Dedifferentiated amniotic fluid mesenchymal stem cell (primary cell): ENCODE results near the gene KLC1.

Source experiments
- DNase-seq: peaks from one replicate; pipeline ENCODE4 v3.0.0-alpha.2; 2016; ENCODE audit errors: extremely low spot score

KLC1 gene

DNA sequence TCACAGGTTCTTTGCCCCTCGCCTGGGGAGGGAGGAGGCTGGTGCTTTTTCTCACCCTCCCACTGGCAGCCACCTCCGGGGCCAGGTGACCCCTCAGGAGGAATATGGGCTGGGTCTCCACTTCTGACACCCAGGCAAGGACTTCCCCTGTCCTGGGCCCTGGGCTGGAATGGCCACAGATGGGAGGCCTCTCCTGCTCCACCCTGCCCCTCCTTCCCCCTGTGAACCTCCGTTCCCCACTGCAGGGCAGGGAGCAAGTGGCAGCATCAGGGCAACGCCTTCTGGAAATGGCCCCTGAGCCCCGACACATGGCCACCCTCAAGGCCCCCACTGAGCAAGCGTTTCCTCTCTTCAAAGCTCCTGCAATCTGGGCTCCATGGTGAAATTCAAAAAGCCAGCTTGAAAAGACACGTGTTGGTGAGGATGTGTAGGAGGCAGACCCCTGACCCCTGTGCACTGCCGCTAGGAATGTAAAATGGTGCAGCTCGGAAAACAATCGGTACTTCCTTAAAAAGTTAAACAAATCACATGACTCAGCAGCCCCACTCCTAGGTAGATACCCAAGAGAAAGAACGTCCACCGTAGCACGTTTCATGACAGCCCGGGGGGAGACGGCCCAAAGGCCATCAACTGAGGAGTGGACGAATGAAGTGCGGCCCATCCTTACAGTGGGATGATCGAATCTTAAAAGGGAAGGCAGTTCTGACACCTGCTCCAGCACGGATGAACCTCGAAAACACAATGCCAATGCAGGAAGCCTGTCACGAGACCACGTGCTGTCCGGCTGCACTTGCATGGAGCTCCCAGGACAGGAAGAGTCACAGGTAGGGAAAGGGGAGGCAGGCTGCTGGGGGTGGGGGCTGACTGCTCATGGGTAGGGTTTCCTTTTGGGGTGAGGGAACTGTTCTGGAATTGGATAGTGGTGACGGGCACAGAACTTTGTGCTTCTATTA lies 74.7 kb downstream of the KLC1 start:
- no peak for DNase-seq

DNA sequence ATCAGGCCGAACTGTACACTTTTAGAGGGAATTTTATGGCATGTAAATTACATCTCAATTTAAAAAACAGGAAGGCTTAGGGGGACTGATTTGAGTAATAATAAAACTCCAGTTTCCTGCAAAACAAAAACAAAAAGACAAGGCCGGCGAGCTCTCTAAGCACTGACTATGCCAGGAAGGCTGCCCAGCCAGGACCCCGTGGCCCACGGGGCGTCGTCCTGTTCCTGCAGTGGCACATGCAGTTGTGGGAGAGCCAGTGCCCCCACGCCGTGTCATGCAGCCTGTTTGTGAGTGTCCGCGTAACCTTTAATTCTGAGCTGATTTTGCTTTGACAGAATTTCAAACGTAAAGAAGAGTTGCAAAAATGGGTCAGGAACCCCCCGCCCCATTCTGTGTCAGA lies 75.7 kb downstream of the KLC1 start:
- DNase-seq: no peak

DNA sequence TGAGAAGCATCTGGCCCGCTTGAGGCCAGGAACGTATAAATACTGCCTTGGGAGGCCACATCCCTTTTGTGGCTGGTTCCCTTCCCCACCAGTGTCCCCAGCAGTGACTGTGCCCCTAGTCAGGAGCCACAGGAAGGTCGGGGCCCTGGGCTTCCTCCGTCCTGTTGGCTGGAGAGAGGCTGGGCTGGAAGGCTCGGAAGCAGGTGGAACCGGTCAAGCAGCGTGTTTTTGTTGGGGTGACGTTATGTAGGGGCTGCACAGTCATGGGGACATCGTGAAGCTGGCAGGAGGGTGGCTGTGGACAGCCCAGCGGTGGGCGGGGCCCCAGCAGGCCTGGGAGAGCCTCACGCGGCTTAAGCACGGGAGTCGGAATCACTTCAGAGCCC lies 76.1 kb downstream of the KLC1 start:
- no peak for DNase-seq

DNA sequence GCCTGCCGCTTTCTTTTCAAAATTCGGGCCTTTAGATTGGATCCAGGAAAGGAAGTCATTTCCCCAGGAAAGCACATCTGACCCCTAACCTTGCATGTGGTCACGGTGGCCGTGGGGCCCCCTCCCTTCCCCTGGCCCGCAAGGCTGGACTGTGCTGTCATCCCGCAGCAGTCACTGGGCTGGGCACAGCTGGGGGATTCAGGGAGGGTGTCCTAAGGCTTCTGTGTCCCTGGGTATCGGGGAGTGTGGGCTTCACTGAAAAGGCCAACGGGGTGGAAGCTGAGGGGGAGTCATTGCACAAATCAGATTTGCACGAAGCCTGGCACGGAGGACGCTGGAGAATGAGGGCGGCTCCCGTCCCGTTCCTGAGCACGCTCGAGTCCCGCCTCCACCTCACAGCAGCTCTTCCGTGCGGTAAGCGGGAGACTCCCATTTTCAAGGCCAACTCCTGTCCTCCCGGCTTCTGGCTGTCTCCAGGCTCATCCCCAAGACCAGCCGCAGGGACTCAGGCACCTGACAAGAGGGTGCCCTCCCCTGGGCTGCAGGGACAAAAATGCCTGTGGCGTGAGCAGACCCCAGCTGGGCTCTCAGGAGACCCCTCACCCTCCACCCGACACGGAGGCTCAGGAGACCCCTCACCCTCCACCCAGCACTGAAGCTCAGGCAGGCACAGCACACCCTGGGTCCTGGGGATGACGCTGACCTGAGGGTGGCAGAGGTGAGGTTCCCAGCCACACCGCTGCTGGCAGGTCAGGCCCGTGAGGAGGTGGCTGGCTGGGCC lies 76.7 kb downstream of the KLC1 start:
- DNase-seq: no peak

DNA sequence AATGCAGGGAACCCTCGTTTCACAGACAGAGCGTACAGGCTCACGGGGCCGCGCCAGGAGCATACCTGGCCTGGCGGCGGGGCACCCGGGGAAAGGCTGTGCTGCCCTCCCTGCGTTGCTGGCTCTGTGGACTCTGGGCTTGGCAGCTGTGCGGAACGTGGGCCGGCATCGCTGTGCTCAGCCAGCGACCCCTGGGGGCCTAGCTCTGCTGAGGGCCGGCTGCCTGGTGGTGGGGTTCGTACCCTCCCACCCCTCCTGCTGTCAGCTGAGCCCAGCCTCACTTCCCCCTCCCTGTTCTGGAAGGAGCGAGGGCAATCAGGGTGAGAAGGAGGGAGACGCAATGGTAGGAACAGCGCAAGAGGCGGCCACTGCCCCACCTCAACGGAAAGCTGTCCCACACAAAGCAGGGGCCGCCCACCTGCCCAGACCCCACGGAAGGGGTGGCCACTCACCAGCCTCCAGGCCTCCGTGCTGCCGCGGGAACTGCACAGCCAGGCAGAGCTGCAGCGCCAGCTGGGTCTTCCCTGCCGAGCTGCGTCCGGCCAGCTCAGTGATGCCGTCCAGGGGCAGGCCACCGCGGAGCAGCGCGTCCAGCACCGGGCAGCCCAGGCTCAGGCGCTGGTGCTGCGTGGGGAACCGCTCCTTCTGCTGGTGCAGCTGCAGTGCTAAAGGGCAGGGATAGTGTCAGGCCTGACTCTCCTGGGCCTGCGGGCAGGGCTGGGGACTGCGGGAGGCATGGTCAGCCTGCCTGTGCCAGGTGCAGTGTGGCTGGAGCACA lies 77.7 kb downstream of the KLC1 start:
- DNase-seq: no peak

DNA sequence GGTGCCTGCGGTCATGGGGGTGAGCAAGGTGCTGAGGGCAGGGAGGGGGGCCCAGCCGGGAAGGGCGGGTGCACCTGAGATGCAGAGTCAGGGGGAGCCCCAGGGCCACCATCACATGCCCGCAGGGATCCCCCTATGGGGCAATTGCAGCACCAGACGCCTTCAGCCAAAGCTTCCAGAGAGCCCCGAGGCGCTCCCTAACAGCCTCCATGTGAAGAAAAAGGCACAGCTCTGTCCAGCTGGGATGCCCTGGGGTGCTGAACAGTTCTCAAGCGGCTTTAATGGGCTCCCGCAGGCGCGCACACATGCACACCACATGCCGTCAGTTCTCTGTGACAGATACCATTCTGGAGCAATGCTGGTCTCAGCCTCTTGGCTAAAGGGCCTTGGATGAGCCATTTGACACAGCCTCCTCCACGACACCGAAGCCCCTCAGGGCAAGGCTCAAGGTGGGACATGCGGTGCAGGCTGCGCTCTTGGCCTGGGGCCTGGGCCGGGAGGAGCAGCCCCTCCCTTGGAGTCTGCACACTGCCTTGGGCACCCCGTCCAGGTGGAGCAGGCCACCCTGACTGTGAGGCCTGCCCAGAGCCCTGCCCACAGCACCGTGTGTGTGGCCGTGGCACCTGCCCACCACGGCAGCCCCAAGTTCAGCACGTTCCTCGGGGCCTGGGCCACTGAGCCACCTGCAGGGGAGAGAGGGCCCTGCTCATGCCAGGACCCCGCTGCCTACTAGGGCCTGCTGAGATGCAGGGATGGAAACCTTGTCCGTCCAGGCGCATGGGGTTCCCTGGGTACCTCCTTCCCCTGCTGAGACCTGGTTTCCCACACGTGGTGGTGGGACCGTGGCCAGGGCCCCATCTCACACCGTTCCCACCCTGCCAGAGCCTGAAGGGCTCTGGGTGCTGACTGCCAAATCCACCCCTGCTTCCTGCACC lies 78.6 kb downstream of the KLC1 start:
- DNase-seq: no peak

DNA sequence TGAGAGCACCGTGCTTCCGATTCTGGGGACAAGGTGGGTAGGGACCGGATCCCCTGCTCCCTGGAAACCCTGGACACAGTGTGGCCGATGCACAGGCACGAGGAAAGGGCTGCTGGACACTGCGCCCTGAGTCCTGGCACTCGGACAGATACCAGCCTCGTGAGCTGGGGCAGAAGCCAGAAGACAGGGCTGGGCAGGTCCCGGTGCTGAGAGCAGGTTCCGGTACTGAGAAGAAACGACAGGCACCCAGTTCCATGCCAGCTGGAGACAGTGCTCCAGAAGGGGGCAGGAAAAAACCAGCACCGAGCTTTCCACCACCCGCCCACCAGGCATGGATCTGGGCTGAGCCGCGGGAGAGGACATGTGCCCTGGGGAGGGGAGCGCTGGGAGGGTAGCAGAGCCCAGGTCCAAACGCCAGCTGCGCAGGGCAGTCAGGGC lies 79.8 kb downstream of the KLC1 start:
- no peak for DNase-seq

DNA sequence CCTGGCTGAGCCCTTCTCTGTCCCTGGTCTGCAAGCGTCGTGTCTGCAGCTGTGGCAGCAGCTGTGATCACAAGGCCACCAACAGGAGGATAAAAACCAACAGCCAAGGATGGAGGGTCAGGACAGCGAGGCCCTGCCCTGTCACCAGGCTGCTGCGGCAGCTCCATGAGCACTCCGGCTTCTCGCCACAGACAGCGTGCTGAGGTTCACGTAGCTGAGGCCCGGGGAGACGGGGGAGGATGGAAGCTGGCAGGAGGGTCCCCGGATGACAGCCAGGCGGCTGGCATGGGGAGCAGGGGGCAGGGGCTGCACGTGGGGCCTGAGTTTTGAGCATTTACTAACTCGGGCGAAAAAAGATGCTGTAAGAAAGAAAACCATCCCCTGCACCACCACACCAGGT lies 80.8 kb downstream of the KLC1 start:
- no peak for DNase-seq

DNA sequence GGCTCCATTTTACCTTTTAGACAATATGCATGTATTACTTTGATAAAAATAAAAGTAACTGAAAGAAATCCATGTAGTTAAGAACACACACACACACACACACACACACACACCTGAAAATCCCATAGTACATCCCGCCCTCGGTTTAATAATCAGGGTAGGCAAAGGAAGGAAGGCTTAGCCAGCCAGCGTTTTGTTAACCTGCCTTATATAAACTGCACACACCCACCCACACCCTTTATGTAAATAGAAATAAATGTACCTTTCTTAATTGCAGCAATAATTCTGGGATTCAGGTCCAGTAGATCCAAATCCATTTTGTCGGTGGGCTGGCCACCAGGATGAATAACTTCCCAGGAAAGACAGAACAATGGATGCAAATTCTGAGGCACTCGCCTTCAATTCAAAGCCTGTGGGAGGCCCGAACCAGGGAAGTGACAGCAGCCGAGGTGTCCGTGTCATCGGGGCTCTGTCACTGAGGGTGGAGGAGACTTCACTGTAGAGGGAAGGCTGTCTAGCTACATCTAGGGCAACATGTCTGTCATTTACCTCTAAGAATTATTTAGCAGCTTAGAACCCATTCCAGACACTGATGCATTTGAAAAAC lies 81.9 kb downstream of the KLC1 start:
- no peak for DNase-seq

DNA sequence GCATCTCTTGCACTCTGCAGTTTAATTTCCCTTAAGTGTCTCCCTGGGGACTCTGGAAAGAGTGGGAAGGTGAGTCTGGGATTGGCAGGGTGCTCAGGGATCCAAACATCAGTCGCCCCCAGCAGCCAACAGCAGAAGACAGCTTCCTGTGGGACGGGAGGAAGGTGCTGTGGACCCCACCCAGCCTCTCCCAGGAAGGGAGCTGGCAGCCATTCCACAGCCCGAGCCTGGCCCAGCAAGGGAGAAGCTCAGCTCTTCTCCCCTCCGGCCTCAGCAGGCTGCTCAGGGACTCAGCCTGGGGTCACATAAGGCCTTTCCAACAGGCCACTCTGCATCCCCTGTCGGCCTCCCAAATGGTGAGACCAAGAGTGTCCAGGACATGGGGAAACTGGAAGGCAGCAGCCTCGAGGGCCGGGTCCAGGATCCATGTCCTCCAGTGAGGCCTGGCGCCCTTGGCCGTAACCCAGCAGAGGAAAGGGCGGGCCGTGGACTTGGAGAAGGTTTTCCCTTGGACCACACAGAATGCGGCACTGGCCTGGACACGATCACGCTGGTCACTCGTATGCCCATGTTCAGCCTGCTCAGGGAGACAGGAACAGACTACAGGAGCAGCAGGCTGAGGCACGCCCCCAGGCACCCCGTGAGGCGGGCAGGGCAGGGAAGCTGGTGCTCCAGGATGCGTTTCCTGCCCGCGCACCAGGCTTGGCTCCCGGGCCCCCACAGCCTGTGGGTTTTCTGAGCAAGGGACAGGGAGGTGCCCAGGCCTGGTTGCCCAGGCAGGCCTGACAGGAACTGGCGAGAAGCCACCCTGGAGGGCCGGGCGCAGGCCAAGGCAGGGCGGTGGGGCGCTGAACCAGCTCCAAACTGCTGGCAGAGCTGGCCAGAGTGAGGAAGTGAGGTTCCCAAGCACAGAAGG lies 82.8 kb downstream of the KLC1 start:
- DNase-seq: no peak

DNA sequence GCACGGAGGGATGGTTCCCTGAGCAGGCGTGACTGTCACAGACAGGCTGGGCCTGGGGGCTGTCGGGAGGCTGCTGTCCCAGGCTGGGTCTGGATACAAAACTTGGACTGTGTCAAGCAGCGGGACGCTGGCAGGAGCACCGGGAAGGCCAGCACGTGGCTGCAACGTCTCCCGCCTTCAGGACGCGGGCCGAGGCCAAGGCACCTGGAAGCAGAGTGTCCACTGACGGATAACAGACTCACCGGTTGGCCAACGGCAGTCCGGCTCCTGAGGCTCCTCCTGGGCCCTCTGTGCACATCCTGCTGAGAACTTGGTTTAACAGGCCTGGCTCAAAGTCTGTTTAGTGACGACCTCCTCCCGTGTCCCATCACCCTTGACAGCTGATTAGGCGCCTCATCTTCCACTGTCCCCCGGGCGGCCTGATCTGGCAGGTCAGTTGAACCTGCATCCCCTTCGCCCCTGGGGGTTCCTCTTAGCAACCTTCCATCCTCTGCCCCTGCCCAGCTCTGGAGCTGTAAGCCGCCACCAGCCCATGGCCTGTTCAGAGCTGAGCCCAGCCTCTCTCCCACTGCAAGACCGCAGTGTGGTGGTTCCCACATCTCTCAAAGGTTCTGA lies 83.7 kb downstream of the KLC1 start:
- DNase-seq: no peak

DNA sequence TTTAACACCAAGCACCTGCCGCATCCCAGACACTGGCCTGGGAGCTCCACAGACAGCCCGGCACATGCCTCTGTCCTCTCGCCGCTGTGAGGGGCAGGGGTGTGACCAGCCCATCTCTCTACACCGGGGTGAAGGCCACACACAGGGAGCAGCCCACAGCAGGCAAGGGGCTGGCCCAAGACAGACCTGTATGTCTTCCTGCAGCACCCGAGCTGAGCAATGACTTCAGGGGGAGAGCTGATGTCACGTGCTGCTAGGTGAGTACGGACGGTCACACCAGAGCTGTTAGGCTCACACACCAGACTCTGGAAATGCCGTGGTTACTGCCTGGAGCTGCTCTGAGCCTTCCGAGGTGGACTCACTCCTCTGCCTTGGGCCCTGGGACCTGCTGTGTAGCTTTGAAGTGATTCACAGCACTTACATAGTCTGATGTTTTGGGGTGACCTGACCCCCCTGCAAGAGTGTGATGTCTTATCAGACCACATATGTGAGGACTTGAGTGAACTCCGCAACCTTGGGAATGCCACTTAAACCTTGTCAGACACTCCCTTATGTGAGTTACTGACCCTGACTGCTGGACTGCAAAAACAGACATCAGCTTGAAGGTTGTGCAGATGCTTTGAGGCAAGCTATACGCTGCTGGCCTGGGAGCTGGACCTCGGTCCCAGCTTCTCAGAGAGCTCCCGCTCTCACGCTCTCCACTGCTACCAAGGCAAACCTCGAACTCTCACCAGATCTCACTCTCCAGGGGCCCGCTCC lies 84.5 kb downstream of the KLC1 start:
- no peak for DNase-seq

DNA sequence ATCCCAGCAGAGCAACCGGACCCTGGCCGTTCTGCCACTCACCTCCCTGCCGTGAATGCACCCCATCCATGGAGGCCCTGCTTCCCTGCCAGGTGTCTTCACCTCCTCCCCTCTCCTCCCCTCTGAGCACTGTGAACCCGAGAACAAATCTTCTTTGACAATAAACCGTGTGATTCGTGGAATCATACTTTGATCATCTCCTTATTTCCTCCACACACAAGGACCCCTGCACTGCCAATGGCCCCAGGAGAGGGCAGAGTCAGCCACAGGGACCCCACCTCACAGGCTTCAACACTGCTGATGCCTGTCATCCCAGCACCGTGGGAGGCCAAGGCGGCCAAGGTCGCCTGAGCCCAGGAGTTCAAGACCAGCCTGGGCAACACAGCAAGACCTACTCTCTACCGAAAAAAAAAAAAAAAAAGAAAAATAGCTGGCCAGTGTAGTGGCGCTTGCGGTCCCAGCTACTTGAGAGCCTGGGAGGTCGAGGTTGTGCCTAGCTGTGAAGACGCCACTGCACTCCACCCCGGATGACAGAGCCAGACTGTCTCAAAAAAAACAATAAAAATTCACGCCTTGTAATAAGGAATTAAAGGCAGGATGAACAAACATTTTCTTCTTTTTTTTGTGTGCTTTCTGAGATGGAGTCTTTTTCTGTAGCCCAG lies 85.2 kb downstream of the KLC1 start:
- DNase-seq: no peak

DNA sequence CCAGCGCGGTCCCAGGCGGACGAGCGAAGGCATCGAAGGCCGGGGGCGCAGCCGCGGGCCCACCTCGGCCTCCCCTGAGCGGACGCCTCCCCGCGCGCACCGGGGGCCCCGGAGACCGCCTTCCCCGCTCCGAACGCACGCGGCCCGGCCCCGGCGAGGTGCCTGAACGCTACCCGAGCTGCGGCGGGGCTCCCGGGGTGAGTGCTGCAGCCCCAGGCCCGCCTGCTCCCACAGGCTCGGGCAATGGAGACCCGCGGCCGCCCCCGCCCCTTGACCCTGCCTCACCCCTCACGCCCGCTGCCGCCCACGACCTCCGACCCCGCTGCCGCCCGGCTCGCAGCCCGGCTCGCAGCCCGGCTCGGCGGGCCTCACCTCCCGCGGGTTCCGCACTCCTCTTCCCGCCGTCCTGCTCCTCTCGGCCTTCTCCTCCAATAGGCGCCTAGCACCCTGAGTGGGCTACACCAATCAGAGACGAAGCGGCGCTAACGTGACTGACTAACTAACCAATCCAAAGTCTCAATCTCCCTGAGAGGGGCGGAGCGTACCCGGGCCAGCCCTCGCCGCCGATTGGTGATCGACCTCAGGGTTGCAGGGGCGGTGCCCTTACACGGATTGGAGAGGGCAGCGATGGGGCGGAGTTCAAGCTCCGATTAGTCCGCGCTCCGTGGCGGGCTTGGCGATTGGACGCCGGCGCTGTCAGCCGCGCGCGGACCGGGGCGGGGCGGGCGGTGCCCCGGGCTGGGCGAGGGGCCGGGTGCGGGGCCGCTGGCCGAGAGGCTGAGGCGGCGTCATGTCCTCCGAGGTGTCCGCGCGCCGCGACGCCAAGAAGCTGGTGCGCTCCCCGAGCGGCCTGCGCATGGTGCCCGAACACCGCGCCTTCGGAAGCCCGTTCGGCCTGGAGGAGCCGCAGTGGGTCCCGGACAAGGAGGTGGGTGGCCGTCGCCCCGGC lies 86.3 kb downstream of the KLC1 start, which contains the start of the genes XRCC3 and ZFYVE21:
XRCC3 (minus strand) TSS at position 400 of the 949 bp plus-strand sequence. CDS start 4,364 bp downstream, outside the sequence.
ZFYVE21 (plus strand) TSS at position 759 of the 949 bp plus-strand sequence; CDS start at position 791, 32 bp downstream.
- peak; percentile 99 for DNase-seq

DNA sequence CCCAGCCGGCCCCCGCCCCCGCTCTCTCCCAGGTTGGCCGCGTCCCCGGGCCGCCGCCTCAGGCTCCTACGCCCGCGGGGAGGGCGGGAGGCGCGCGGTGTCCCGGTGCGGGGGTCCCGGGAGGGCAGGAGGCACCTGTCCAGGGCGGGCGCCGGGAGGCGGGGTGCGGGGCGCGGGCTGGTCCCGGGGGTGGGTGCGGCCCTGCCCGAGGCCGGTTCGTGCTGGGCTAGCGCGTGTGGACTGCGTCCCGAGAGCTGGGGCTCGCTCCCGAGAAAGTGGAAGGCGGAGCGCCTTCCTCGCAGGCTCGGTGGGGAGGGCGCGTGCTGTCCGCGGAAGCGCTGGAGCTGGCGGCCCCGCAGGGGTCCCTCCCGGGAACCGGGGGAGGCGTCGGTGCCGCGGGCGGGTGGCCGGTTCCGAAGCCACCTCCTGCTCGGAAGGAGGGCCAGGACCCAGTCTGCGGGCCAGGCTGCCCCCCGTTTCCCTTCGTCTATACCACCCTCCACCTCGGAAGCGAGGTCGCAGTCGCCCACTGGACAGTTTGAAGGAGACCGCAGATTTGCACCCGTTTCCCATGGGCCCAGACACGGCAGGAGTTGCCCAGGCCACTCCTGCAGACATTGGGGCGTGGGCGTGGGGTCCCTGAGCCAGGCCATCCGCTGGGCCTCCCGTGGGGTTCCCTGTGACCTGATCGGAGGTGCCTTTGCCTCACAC lies 87.2 kb downstream of the KLC1 start:
- DNase-seq: no peak
